CD14-positive monocyte (primary cell): ENCODE measurements around the gene ASCL1. TPM values are rescaled to one million over a fixed set of nuclear protein-coding genes. Genes with fewer than 3 reads are reported as not detected.

ENCODE experiments used
- DNase-seq, 3 donors: peaks; one replicate each; pipeline ENCODE4 v3.0.0-alpha.2; 2011 to 2022
- H2AFZ ChIP-seq: 2 replicates; pipeline ENCODE4 v1.6.0; 2012; ENCODE audit warnings: mild to moderate bottlenecking, low read depth, low read length, inconsistent platforms; ENCODE audit not compliant: insufficient read depth, poor library complexity, severe bottlenecking
- H3K27ac ChIP-seq, 2 donors: 1 replicate in 1 of 2; 2 replicates in 1 of 2; pipeline ENCODE4 v1.5.1; 2012 to 2013; ENCODE audit warnings: low read length in 2 of 2, control low read depth in 1 of 2, inconsistent platforms in 1 of 2, low read depth in 1 of 2, mild to moderate bottlenecking in 1 of 2
- H3K27me3 ChIP-seq, 2 donors: one replicate each; pipeline versions ENCODE4 v1.6.0 to v1.6.1; 2011 to 2013; ENCODE audit warnings: low read length in 2 of 2; ENCODE audit not compliant: control insufficient read depth in 2 of 2, insufficient read depth in 2 of 2
- H3K36me3 ChIP-seq, 2 donors: replicated peaks in 1 of 2; 1 replicate in 1 of 2; 2 replicates in 1 of 2; pipeline versions ENCODE4 v1.5.1 to v1.6.1; 2012 to 2013; ENCODE audit warnings: low read length in 2 of 2, control low read depth in 1 of 2, inconsistent platforms in 1 of 2, mild to moderate bottlenecking in 1 of 2; ENCODE audit not compliant: insufficient read depth in 2 of 2, control insufficient read depth in 1 of 2
- H3K4me1 ChIP-seq, 2 donors: 1 replicate in 1 of 2; 2 replicates in 1 of 2; pipeline versions ENCODE4 v1.5.1 to v1.6.1; 2012 to 2013; ENCODE audit warnings: low read length in 2 of 2, control low read depth in 1 of 2, inconsistent platforms in 1 of 2, mild to moderate bottlenecking in 1 of 2, moderate library complexity in 1 of 2; ENCODE audit not compliant: insufficient read depth in 2 of 2, control insufficient read depth in 1 of 2
- H3K4me2 ChIP-seq: replicated peaks from 2 replicates; pipeline ENCODE3; 2012; ENCODE audit warnings: low read length, moderate library complexity, mild to moderate bottlenecking; ENCODE audit not compliant: poor library complexity, severe bottlenecking; ENCODE audit errors: extremely low read depth
- H3K4me3 ChIP-seq, 3 experiments: fragments of 200-600 bp in 1 of 3; sonication (generic) in 1 of 3; replicated peaks in 1 of 3; 1 replicate in 2 of 3; 2 replicates in 1 of 3; pipeline ENCODE4 v1.5.1; 2011 to 2013; ENCODE audit warnings: low read length in 3 of 3, mild to moderate bottlenecking in 3 of 3, control low read depth in 2 of 3, low read depth in 2 of 3, inconsistent platforms in 1 of 3, moderate library complexity in 1 of 3
- H3K79me2 ChIP-seq: 2 replicates; pipeline ENCODE4 v1.6.0; 2012; ENCODE audit warnings: mild to moderate bottlenecking, control low read depth, inconsistent platforms, low read length, moderate library complexity; ENCODE audit not compliant: insufficient read depth
- H3K9ac ChIP-seq: 2 replicates; pipeline ENCODE4 v1.6.0; 2017; ENCODE audit warnings: low read length, mild to moderate bottlenecking; ENCODE audit not compliant: insufficient read depth, poor library complexity, severe bottlenecking
- H3K9me3 ChIP-seq, 2 donors: replicated peaks in 1 of 2; 1 replicate in 1 of 2; 2 replicates in 1 of 2; pipeline versions ENCODE4 v1.5.1 to v1.6.1; 2012 to 2013; ENCODE audit warnings: low read length in 2 of 2, control low read depth in 1 of 2; ENCODE audit not compliant: control insufficient read depth in 1 of 2, insufficient read depth in 1 of 2
- H4K20me1 ChIP-seq: 2 replicates; pipeline ENCODE4 v1.6.0; 2012; ENCODE audit warnings: mild to moderate bottlenecking, low read length, control low read depth, moderate library complexity; ENCODE audit not compliant: insufficient read depth
- H3K27ac Mint-ChIP-seq, 7 donors: one replicate each; pipeline ENCODE4 v1.8.0; 2020; ENCODE audit warnings: mild to moderate bottlenecking in 7 of 7, mixed read lengths in 7 of 7, moderate library complexity in 6 of 7, inconsistent platforms in 2 of 7
- H3K27me3 Mint-ChIP-seq, 3 donors: one replicate each; pipeline ENCODE4 v1.8.0; 2021 to 2022; ENCODE audit warnings: low read depth in 3 of 3, mild to moderate bottlenecking in 3 of 3, mixed read lengths in 3 of 3, moderate library complexity in 3 of 3, inconsistent platforms in 1 of 3
- H3K36me3 Mint-ChIP-seq, 2 donors: one replicate each; pipeline ENCODE4 v1.8.0; 2020; ENCODE audit warnings: mixed read lengths in 2 of 2, inconsistent platforms in 1 of 2, mild to moderate bottlenecking in 1 of 2
- H3K4me1 Mint-ChIP-seq: one replicate; pipeline ENCODE4 v1.8.0; 2020; ENCODE audit warnings: mild to moderate bottlenecking, mixed read lengths
- H3K4me3 Mint-ChIP-seq, 2 donors: one replicate each; pipeline ENCODE4 v1.8.0; 2020; ENCODE audit warnings: mild to moderate bottlenecking in 2 of 2, mixed read lengths in 2 of 2, moderate library complexity in 1 of 2
- H3K9me3 Mint-ChIP-seq, 7 donors: one replicate each; pipeline ENCODE4 v1.8.0; 2020 to 2022; ENCODE audit warnings: mixed read lengths in 7 of 7, mild to moderate bottlenecking in 6 of 7, moderate library complexity in 6 of 7, inconsistent platforms in 2 of 7
- CTCF ChIP-seq: fragments of 200-600 bp; IDR thresholded peaks from one replicate; pipeline ENCODE4 v1.8.0; 2022; ENCODE audit warnings: antibody characterized with exemption, mild to moderate bottlenecking
- WGBS: methylation state at CpG from one replicate; pipeline ENCODE4 v1.1.5; 2013; ENCODE audit warnings: missing lambda C conversion rate; ENCODE audit not compliant: insufficient coverage; 5-methylcytosine and 5-hydroxymethylcytosine counted together
- intact Hi-C, 2 donors: fragments of 100-400 bp; cut with micrococcal nuclease; formaldehyde crosslinking; loops; one replicate each; pipeline versions ENCODE4 v1.15.0 to v1.15.1; 2023
- polyA plus RNA-seq, 3 donors: library from polyadenylated mRNA; depleted of rRNA in 1 of 3; unstranded in 2 of 3; stranded (reverse) in 1 of 3; fragments of 300-500 nt in 2 of 3; fragments of >200 nt in 1 of 3; fragmentation: Illumina TruSeq in 2 of 3; gene quantifications; 1 replicate in 2 of 3; 2 replicates in 1 of 3; pipeline ENCODE4 v1.2.3, GENCODE V29; 2012 to 2021

ASCL1 gene
- polyA plus RNA-seq, 3 donors, result not detected

GRCh38 chr12:102950107-102950949, 7.1 kb upstream of the ASCL1 start:
- H3K36me3 ChIP-seq, result no peaks in the 10 kb centered on the region
- H3K36me3 Mint-ChIP-seq, result no peaks in the 10 kb centered on the region
- no peak for TF ChIP-seq CTCF
- intact Hi-C loops, result no loop called here
- no peaks in the 10 kb centered on the region for H3K79me2 ChIP-seq
- H3K27ac ChIP-seq, result no peak overlapping the region
- no peaks in the 10 kb centered on the region for H4K20me1 ChIP-seq
- H3K27me3 ChIP-seq, result peaks cover 33 to 61% of the 10 kb centered on the region in 2 donors
- no peak overlapping the region for H3K27ac Mint-ChIP-seq
- no peak overlapping the region for H3K9ac ChIP-seq
- DNase-seq, result no peak
- H2AFZ ChIP-seq, result no peak overlapping the region
- H3K27me3 Mint-ChIP-seq, result peaks cover 50 to 65% (median 55%) of the 10 kb centered on the region in 3 donors
- no peaks in the 10 kb centered on the region for H3K4me1 ChIP-seq
- H3K4me3 Mint-ChIP-seq, result peak overlapping the region in 1 of 2 donors; percentile 66
- no peaks in the 10 kb centered on the region for H3K4me1 Mint-ChIP-seq
- WGBS, result 4% methylated on average over 35 of the region's 37 CpGs
- H3K9me3 ChIP-seq, result peaks cover 0 to 13% of the 10 kb centered on the region in 2 donors
- H3K4me2 ChIP-seq, result no peak overlapping the region
- H3K4me3 ChIP-seq, result no peak overlapping the region
- peaks cover 0 to 10% (median 0%) of the 10 kb centered on the region in 7 donors for H3K9me3 Mint-ChIP-seq

GRCh38 chr12:102950950-102951619, 6.4 kb upstream of the ASCL1 start:
- H3K9me3 ChIP-seq, result peaks cover 0 to 20% of the 10 kb centered on the region in 2 donors
- H3K4me2 ChIP-seq, result no peak overlapping the region
- 6% methylated on average over 15 of the region's 21 CpGs for WGBS
- peaks cover 40 to 69% of the 10 kb centered on the region in 2 donors for H3K27me3 ChIP-seq
- TF ChIP-seq CTCF, result no peak
- no peak overlapping the region for H2AFZ ChIP-seq
- intact Hi-C loops, result no loop called here
- Mint-ChIP-seq H3K4me3 (peak overlapping the region in 1 of 2 donors; percentile 66), H3K4me1 (no peaks in the 10 kb centered on the region), H3K36me3 (no peaks in the 10 kb centered on the region), H3K9me3 (peaks cover 0 to 12% (median 4%) of the 10 kb centered on the region in 7 donors), H3K27me3 (peaks cover 57 to 70% (median 60%) of the 10 kb centered on the region in 3 donors), H3K27ac (no peak overlapping the region)
- H3K9ac ChIP-seq, result no peak overlapping the region
- no peak for DNase-seq
- no peaks in the 10 kb centered on the region for H3K79me2 ChIP-seq
- no peaks in the 10 kb centered on the region for H4K20me1 ChIP-seq
- H3K27ac ChIP-seq, result no peak overlapping the region
- no peaks in the 10 kb centered on the region for H3K36me3 ChIP-seq
- no peaks in the 10 kb centered on the region for H3K4me1 ChIP-seq
- H3K4me3 ChIP-seq, result no peak overlapping the region
